ENCODE results near the gene GRK2. TPM values are rescaled to one million over a fixed set of nuclear protein-coding genes. Genes with fewer than 3 reads are reported as not detected.

The GRK2 gene
- total and polyA plus RNA-seq, 7 donors, result 32.1 to 152 (median 48.2) TPM

DNA sequence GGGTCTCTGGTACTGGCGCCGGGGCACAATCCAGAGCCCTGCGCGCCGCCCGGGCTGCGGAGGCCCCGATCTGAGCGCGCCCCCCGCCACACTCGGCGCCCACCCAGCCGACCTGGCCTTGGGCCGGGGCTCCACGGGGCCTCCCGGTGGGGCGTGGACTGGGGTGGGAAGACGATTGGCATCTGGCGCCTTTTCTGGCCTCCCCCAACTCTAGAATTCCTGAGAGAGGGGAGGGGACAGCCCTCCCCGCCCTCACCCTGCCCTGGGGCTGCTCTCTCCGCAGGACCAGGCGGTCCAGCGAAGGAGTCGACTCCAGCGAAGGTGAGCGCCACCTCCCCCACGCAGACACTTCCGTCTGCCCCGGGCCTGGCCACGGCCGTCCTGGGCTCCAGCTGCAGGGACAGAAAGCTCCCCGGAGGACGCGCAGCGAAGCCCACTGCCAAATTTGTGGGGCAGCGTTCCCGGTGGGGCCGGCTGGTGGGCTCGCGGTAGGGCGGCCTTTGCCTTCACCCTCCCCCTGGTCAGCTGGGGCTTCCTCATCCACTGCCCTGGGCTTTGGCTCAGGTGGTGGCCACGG lies 37.6 kb downstream of the GRK2 start:
- Histone ChIP-seq H3K27ac (peak overlapping the region; percentile 69 to 77 (median 74)), H3K4me1 (peaks cover 0 to 31% (median 24%) of the 10 kb centered on the region in 4 donors), H3K27me3 (no peaks in the 10 kb centered on the region), H3K9me3 (no peaks in the 10 kb centered on the region), H3K4me3 (peak overlapping the region; percentile 54 to 98 (median 78)), H3K36me3 (peaks cover 12 to 44% (median 28%) of the 10 kb centered on the region in 4 donors)
- 3 to 19% methylated on average over 43 of the region's 43 CpGs for WGBS, 2 donors
- no peak for TF ChIP-seq POLR2A (IDR thresholded peaks at IDR 0.05)
- TF ChIP-seq POLR2AphosphoS5 (IDR thresholded peaks at IDR 0.05), result no peak
- TF ChIP-seq EP300 (IDR thresholded peaks at IDR 0.05), result no peak
- TF ChIP-seq, protein P1, sequence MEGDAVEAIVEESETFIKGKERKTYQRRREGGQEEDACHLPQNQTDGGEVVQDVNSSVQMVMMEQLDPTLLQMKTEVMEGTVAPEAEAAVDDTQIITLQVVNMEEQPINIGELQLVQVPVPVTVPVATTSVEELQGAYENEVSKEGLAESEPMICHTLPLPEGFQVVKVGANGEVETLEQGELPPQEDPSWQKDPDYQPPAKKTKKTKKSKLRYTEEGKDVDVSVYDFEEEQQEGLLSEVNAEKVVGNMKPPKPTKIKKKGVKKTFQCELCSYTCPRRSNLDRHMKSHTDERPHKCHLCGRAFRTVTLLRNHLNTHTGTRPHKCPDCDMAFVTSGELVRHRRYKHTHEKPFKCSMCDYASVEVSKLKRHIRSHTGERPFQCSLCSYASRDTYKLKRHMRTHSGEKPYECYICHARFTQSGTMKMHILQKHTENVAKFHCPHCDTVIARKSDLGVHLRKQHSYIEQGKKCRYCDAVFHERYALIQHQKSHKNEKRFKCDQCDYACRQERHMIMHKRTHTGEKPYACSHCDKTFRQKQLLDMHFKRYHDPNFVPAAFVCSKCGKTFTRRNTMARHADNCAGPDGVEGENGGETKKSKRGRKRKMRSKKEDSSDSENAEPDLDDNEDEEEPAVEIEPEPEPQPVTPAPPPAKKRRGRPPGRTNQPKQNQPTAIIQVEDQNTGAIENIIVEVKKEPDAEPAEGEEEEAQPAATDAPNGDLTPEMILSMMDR (IDR thresholded peaks at IDR 0.05), result no peak
- intact Hi-C loops (cut with DNase I), result no loop called here
- DNase-seq, result peak; percentile 69

DNA sequence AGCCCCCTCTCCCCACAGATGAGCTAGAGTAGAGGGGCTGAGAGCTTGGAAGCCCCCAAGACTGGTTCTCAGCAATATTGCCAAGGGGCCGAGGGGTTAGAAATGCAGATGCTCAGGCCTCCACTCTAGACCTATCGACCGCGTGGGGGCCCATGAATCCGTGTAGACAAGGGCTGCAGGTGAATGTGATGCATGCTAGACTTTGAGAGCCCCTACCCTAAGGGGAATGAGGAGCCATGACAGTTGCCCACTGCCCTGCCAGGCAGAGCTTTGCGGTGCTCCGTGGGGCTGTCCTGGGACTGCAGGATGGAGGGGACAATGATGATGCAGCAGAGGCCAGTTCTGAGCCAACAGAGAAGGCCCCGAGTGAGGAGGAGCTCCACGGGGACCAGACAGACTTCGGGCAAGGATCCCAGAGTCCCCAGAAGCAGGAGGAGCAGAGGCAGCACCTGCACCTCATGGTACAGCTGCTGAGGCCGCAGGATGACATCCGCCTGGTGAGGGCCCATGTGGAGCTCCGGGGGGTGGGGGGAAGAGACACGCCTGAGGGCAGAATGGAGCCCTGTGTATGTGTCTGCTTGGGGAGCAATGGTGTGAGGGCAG lies 38.3 kb downstream of the GRK2 start:
- peak; percentile 62 for DNase-seq

DNA sequence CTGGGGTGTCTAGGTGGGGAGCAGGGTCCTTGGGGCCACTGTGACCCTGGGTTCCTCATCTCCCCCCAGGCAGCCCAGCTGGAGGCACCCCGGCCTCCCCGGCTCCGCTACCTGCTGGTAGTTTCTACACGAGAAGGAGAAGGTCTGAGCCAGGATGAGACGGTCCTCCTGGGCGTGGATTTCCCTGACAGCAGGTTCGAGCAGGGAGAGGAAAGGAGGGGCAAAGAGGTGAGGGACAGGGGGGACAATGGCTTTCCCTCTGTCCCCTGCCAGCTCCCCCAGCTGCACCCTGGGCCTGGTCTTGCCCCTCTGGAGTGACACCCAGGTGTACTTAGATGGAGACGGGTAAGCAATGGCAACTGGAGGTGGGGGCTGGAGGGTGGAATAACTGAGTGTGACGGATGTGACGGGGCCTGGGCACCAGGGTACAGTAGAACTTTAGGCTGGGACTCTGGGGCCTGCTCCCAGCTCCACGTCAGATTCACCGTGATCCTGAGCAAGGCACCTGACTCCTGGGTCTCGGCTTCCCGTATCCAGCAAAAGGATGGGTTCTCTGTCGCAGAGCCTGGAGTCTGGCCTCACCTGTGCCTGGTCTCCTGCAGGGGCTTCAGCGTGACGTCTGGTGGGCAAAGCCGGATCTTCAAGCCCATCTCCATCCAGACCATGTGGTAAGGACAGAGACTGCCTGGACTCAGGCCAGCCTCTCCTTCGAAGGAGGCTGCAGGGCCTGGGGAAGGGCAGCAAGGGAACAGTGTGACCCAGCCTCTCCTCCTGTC lies 40.7 kb downstream of the GRK2 start:
- peak; percentile 61 for DNase-seq
- Histone ChIP-seq H3K27me3 (no peaks in the 10 kb centered on the region), H3K36me3 (peaks cover 0 to 30% (median 3%) of the 10 kb centered on the region in 4 donors), H3K4me3 (no peak overlapping the region), H3K27ac (no peak overlapping the region), H3K9me3 (no peaks in the 10 kb centered on the region), H3K4me1 (peaks cover 0 to 31% (median 22%) of the 10 kb centered on the region in 4 donors)
- intact Hi-C loops (cut with DNase I), result no loop called here
- TF ChIP-seq EP300 (IDR thresholded peaks at IDR 0.05) (no peak), POLR2A (IDR thresholded peaks at IDR 0.05) (no peak), POLR2AphosphoS5 (IDR thresholded peaks at IDR 0.05) (no peak)
- TF ChIP-seq, protein P1 (IDR thresholded peaks at IDR 0.05), result no peak
- WGBS, 2 donors, result 91 to 94% methylated on average over 19 of the region's 19 CpGs

More for the DNA sequence above, 38.3 kb downstream of the GRK2 start:
- Histone ChIP-seq H3K4me3 (peak overlapping the region; percentile 54 to 98 (median 78)), H3K27ac (peak overlapping the region in 2 of 4 donors; percentile 69 to 71), H3K36me3 (peaks cover 8 to 44% (median 21%) of the 10 kb centered on the region in 4 donors), H3K27me3 (no peaks in the 10 kb centered on the region), H3K4me1 (peaks cover 0 to 31% (median 24%) of the 10 kb centered on the region in 4 donors), H3K9me3 (no peaks in the 10 kb centered on the region)
- TF ChIP-seq, protein P1 (IDR thresholded peaks at IDR 0.05), result no peak
- TF ChIP-seq EP300 (IDR thresholded peaks at IDR 0.05) (no peak), POLR2AphosphoS5 (IDR thresholded peaks at IDR 0.05) (no peak), POLR2A (IDR thresholded peaks at IDR 0.05) (no peak)
- intact Hi-C loops (cut with DNase I), result no loop called here
- WGBS, 2 donors, result 40 to 77% methylated on average over 14 of the region's 14 CpGs

DNA sequence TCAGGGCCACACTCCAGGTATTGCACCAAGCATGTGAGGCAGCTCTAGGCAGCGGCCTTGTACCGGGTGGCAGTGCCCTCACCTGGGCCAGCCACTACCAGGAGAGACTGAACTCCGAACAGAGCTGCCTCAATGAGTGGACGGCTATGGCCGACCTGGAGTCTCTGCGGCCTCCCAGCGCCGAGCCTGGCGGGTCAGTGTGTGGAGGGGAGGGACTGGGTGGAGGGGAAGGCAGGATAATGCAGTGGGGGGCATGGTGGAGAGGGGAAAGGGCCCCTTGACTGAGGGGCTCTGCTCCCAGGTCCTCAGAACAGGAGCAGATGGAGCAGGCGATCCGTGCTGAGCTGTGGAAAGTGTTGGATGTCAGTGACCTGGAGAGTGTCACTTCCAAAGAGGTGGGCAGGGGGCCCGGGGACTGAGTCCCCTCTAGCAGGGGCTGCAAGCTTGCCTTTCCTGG lies 41.3 kb downstream of the GRK2 start:
- H3K4me1 ChIP-seq, result peaks cover 0 to 27% (median 17%) of the 10 kb centered on the region in 4 donors
- no peak overlapping the region for H3K27ac ChIP-seq
- TF ChIP-seq EP300 (IDR thresholded peaks at IDR 0.05), result no peak
- TF ChIP-seq POLR2A (IDR thresholded peaks at IDR 0.05), result no peak
- TF ChIP-seq POLR2AphosphoS5 (IDR thresholded peaks at IDR 0.05), result no peak
- TF ChIP-seq, protein P1 (IDR thresholded peaks at IDR 0.05), result no peak
- no peak overlapping the region for H3K4me3 ChIP-seq
- no peaks in the 10 kb centered on the region for H3K9me3 ChIP-seq
- no peak for DNase-seq
- peaks cover 0 to 26% (median 3%) of the 10 kb centered on the region in 4 donors for H3K36me3 ChIP-seq
- WGBS, 2 donors, result 87 to 93% methylated on average over 12 of the region's 12 CpGs
- intact Hi-C loops (cut with DNase I), result no loop called here
- H3K27me3 ChIP-seq, result no peaks in the 10 kb centered on the region
